OCI-M2 (cell line): ENCODE data around the gene NFIA.

Experiments used
- DNase-seq: peaks from one replicate; lab custom pipeline; 2025; ENCODE audit not compliant: unreplicated experiment; lab: John Stamatoyannopoulos, UW

The NFIA gene

DNA sequence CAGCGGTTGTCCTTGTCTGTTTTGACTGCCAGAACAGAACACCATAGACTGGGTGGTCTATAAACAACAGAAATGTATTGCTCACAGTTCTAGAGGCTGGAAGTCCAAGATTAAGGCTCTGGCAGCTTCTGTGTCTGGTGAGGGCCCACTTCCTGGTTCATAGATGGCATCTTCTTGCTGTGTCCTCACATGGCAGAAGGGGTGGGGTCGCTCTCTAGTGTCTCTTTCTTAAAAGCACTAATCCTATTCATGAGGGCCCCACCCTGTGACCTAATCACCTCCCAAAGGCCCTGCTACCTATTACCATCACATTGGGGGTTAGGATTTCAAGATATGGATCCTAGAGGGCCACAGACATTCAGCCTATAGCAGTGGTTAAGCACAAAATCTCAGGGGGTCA lies 304.4 kb downstream of the NFIA start:
- no peak for DNase-seq

DNA sequence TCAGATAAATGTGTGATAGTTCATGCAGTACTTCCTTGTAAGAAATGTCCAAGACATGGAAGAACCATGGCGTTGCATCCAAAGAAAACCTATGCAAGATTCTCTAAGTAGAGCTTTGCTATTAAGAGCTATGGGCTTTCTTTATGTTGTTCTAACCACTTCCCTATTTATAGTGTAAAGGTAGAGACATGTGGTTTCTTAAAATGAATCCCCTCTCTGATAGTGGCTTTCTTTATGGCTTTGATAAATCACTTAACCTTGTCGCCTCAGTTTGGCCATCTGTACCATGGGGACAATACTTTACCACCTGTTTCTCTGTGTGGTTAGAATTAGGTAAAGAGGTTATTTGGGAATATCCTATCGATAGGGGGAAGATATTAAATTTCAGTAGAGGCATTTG lies 305.5 kb downstream of the NFIA start:
- no peak for DNase-seq

DNA sequence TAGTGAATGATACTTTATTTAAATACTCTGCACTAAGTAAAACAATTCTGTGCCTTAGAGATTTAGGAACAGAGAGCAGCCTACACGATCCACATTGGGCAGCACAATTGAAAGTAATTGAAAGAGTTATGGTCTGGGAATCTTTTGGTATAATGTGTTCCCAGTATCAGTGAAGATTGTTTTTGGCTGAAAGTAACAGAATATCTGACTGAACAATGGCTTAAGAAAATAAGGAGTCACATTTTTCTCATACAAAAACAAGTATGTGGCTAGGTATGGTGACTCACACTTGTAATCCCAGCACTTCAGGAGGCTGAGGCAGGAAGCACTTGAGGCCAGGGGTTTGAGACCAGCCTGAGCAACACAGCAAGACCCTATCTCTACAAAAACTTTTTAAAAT lies 306.2 kb downstream of the NFIA start:
- DNase-seq = no peak

DNA sequence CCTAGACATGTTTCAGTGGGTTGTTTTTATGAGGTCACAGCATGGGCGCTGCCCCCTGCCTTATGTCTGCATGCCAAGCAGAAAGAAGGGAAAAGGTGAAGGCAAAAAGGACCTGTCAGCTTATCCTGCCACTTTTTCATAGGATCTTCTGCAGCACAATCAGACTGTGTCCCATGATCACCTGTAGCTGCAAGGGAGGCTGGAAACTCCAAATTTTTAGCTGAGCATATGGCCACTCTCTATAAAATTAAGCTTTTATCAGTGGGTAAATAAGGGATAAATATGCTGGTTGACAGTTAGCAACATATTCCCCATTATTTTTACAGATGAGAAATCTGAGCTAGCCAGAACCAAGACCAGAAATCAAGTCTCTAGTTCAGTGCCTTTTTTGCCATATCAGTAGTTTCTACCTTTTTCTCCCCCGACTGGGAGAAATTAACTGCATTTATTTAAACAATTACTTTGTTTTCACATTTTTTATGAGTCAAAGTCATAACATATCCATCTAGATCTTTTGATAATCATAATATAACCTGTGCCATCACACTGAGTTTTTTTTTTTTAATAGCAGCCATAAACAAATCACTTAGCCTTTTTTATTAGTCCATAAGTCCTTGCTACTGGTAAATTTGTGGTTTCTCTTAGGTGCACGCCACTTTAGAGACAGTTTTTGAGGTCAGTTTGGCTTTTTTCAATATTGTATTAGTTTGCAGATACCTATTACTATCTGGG lies 307.0 kb downstream of the NFIA start:
- DNase-seq = no peak

DNA sequence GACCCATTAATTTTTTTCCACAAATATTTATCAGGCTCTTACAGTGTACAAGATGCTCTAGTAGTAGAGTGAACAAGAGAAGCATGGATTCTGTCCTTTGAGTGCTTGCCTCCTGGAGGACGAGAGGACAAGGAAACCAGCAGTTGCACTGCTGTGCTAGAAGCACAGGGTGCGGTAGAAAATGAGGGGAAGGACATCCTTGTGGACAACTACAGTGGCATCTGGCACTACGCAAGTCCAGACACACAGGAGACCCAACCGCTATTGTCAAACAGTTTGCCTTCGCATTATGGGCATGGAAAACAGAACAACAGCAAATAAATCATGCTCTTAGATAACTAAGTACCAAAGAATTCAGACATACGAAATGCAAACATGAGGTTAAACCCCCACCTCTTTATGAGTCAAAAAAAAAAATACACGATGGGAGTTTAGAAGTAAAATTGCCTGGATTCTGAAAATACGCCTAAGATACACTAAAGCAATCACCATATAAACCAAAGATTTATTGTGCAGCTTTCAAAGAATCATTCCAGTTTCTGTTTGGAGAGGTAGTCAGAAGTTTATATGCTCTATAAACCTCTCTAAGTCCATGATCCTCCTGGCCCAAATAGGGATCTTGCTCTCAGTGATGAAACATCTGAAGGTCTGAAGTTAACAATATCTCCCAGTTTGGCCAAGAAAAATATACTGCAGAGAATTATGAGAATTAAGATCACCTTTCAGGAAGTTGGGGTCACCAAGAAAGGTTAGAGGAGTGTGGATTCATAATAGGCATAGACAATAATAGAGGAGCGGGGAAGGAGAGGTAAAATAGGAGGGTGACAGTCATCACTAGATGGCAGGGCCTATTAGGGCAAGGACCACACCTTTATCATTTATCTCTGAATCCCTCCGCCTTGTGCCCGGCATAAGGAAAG lies 307.8 kb downstream of the NFIA start:
- no peak for DNase-seq

DNA sequence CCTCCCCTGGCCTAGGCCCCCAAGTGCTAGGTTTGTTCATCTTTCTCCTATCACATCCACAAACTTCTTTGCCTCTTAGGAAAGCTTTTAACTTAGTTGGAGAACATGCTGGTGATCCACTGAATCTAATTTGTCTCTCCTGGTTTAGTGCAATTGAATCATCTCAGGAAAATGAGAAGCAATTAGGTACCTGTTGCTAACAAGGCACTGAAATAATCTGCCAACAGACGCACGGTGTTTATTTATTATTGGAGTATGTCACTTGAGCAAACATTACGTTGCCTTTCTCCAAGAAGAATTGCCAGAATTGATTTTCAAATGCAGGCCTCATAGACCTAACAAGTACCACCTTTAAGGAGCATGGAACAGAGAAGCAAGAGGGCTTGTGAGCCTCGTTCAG lies 309.4 kb downstream of the NFIA start:
- no peak for DNase-seq

DNA sequence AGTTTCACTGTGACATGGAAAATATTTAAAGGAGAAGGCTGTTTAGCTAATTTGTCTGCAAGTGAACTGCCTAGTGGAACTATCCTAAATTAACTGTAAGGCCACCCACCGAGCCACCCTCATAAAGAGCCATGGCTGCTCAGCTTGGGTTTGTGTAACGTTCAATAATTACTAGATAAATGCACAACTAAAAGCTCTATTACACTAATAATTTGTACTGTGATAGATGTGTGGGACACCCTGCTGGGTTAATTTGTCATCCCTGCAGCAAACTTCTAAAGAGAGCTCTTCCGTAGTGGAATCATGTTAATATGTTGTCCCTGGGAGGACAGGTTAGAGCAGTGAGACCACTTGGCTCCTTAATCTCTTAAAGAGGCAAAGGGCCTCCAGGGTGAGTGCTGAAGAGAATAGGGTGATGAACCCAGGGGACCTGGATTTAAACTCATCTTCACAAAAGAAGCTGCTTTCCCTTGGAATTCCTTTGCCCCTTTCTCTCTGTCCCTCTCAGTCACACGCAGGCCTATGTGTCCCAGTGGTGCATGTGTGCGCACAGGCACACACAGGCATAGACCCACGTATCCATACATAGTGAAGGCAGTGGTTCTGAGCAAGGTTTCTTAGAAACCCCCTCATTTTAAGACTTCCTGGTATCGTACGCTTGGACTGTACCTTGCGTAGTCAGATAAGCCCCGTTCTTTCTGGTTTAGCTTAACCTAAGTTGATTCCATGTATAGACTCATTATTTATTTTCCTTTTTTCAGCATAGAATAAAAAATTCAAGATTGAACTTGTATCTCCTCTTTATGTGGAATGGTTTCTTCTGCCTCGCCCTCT lies 310.3 kb downstream of the NFIA start:
- DNase-seq = no peak

DNA sequence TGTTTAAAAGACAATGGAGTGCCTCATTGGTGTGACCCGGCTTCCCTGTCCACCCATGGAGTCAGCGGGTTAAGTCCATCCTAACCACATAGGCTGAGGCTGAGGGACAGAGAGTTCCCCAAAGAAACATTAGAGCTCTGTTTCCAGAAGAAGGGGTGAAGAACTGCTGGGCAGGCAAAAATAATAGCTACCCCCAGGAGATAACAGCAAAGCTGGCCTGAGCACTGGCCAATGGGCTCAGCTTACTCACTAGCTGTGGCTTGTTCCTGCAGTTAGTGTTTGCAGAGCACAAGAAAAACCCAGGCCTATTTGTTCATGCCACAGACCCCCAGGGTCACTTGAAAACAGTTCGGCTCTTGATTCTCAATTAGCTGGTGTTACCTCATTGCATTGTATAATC lies 311.2 kb downstream of the NFIA start:
- DNase-seq = no peak

DNA sequence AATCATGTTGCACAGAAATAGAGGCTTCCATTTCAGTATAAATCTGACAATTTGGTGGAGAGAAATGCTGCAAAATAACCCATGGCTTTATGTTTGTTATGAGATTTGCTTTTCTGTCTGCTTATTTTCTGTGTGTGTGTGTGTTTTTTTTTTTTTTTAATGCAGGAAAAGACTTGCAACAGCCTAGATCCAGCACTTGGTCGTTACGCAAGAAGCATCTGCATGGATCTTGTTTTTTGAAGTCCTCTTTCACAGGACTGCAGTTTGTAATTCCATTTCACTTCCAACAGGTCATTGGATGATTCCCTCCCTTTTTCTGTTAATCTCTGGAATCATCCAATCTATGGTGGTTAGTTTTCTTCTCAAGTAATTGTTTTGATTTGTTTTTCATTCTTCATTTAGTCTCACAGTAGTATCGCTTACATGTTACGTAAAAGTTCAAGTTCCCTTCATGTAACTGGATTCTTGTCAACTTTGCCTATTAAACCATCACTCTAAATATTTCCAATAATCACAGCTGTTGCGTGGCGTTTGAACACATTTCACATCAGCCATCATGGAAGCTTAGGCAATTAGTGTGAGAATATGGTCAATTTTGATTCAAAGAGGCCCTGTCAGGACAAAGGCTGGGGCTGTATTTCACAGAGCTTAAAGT lies 312.9 kb downstream of the NFIA start:
- no peak for DNase-seq

DNA sequence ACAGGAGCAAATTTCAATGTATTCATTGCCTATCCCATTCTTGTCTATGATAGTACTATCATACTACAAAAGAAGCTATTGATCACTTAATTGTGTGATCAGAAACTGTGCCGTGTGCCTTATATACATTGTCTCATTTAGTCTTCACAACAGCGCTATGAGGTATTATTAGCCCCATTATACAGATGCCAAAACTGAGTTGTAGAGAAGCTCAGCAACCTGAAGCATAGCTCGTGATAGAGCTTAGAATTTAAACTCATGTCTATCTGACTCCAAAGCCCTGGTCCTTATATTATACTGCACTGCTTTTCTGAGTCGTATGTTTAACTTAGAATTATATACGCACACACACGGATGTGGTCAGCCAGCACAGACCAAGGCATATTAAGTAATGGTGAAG lies 315.1 kb downstream of the NFIA start:
- DNase-seq = no peak

DNA sequence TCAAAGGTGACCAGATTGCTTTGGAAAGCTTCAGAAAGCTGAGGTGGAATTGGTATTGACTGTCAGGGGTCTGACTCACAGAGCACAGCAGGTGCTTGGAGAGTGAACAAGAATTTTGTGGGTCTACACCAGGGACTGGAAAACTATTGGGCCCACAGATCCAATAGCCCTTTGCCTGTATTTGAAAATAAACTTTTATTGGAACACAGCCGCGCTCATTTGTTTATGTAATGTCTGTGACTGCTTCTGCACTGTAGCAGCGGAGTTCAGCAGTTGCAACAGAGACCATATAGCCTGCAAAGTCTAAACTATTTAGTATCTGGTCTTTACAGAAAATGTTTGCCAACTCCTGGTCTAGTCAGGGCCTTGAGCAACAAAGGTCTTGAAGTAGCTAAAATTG lies 315.6 kb downstream of the NFIA start:
- DNase-seq = no peak

DNA sequence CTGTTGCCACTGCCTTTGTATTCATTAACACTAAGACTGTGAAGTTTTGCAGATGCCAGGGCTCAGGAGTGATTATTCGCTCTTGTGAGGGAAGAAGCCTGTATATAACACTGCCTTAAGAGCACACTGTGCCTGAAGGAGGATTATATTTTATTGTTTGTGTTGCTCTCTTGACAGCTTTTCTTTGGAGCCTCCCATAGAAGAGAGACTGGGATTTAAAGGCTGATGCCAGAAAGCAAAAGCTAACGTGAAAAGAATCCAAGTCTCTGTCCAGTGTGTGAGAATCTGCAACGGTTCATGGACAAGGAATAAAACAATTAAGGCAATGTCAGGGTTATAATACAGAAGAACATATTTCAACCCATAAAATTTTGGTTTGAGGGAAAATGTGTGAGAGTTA lies 316.8 kb downstream of the NFIA start:
- no peak for DNase-seq

DNA sequence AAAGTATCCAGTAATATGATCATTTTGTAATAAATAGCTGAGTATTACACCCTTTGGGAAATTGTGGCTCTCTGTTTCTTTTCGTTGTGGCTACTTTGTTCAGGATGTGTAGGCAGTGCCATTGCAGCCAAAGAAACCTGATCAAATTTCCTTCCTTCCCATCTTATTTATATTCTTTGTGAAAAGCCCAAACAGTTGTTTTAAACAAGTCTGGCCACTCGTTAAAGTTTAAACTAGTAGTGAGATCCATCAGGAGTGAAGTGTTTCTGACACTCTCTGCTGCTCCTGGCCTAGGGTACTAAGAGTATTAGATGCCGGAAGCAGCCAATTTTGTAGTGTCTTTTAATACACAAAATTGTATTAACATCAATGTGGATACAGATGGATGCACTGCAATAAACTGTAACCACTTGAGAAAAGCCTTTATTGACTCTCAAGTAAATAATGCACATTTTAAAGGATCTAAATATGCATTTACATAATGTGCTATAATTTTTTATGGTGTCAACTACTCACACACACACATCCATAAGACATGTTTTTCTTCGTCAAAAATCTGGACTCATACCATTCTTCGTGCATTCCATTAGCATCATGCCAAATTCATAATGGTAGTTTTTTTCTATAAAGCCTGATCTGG lies 317.9 kb downstream of the NFIA start:
- no peak for DNase-seq

DNA sequence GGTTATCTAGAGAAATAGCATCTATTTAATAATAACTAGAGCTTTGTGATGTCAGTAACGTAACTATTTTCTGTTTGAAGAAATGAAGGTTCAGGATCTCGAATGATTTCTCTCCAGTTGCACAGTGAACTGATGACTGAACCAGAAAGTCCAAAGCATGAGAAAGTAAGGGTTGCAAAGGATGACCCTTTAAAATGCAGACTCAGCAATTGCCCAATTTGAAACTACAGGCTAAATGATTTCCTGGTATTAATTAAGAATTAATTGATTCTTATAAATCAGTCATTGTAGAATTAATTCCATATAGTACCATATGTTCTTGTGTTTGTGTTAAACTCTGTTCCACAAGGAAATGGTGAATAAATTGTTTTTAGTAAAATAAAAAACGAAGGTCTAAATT lies 318.6 kb downstream of the NFIA start:
- no peak for DNase-seq

DNA sequence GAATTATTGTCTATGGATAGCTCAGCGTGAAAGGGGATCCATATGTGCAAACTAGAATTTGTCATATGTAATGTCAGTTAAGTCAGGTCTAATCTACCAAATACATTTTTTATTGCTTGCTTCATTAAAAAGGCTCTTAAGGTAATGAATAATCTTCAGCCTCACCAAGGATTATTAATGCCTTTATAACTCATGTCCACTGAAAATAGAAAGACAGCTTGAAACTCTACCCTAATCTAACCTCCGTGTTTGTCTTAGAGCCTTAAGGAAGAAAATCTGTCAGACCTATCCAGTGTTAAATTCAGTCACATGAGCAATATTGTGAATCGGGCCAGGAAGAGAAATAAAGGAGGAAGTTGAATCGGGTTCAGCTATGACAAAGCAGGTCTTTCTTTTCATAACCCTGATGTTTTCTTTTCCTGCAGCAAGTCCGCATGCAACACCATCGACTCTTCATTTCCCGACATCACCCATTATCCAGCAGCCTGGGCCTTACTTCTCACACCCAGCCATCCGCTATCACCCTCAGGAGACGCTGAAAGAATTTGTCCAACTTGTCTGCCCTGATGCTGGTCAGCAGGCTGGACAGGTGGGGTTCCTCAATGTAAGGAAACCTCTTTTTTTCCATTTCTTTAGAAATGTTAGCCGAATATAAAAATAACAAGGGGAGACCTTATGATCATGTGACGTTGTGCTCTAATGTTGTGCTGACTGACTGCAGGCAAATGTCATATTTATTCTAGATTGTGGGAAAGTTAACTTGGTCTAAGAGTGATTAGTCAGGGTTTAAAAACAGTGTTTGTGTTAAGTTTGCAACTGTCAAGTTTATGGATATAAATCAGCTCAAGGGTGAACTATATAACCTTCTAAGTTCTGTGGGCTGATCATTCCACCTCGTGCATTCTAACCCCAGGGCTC lies 321.6 kb downstream of the NFIA start:
- no peak for DNase-seq

DNA sequence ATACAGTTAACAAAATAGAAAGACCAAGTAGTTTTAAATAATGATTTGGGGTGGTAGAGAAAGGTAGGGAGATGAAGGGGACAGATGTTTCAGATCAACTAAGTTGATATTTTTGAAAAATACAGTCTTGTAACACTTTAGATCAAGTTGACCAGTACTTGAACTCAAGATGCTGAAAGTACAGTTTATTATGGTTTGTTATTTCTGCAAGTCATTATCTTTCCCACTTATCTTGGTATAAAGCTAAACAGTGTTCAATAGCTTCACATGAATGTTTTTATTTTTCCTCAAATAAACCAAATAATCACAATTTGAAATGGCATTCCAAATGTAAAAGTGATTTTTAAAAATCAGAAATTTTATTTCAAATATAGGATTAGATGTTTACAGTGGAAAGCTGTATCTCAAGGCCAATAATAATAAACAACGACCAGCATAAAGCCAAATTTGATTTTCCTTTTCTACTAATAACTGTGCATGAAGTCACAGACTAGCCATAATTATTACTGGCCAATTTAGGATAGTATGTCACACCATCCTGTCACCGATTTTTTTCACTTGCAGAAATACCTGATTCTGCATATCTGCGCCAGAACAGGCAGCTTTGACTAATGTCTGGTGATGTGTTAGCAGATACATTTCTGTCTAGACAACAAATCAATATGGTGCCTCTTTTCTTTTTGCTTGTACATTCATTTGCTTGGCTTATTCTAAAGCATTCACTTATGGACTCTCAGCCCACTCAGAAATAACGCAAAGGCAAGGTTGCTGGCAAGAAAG lies 322.4 kb downstream of the NFIA start:
- no peak for DNase-seq

DNA sequence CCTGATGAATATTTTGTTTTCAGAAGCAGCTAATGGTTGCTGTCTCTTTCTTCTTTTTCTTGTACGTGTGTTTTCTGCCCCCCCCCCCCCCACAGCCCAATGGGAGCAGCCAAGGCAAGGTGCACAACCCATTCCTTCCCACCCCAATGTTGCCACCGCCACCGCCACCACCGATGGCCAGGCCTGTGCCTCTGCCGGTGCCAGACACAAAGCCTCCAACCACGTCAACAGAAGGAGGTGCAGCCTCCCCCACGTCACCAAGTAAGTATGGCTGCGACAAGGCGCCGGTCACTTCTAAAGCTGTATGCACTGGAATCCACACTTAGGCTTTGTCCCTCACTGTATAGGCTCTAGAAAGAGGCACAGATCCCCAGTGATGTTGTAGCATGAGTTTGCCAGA lies 324.1 kb downstream of the NFIA start:
- no peak for DNase-seq

DNA sequence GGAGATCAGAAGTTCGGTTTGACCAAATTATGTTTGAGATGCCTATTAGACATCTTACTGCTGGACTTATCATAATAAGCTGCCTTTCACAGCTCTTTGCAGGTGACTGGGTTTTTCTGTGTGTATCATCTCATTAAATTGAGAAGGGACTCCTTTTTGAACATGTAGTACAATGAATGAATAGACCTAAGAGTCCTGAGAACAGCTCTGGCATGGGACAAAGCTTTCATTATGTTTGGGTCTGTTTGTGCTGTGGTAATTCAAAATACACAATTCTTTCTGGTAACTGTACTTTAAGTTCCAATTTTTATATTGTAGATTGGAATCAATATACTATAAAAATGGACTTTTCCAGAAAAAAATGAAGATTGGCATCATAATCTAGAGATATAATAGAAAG lies 330.2 kb downstream of the NFIA start:
- no peak for DNase-seq

DNA sequence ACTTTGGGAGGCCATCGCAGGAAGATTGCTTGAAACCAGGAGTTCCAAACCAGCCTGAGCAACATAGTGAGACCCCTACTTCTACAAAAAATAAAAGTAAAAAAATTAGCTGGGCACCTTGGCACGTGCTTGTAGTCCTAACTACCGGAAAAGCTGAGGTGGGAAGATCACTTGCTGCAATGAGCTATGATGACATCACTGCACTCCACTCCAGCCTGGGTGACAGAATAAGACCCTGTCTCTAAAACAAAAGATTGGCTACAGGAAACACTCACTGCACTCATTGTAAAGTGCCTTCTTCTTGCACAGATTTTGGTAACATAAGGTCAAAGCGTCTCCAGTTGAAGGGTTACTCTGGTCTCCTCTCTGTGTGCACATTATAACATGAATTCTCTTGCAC lies 336.8 kb downstream of the NFIA start:
- no peak for DNase-seq
